Measurements from ENCODE around the gene PASD1. TPM values are rescaled to one million over a fixed set of nuclear protein-coding genes. Genes with fewer than 3 reads are reported as not detected.
"Not testable (repeated sequence)": the region's sequence is repeated elsewhere in the genome, so short reads cannot be mapped to it uniquely, and the experiment has no call there.

PASD1 gene
- total RNA-seq, 1 donor from 2014 or later = not detected

DNA sequence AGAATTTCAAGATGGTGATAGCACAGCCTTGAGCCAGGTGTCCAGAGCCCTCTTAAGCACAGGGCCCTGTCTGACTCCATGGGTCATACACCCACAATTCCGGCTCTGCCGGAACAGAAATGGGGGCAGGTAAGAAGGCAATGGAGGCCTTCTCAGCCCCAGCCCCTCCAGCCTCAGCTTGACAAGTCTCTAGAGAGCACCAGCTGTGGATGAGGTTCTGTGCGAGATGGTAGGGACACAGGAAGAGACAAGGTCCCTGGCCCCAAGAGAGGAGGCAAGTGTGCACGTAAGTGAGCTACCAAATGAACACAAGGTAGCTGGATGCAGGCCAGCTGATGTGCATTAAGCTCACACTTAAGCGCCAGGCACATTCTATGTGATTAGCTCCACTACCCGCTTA lies 129.3 kb downstream of the PASD1 start:
- Mint-ChIP-seq H3K4me1 (ENCODE audit: low read depth) (no peaks in the 10 kb centered on the region), H3K27ac (ENCODE audit: unreplicated experiment) (no peak overlapping the region), H3K4me3 (ENCODE audit: unreplicated experiment) (no peak overlapping the region), H3K27me3 (ENCODE audit: low read depth) (peaks cover 12% of the 10 kb centered on the region), H3K36me3 (ENCODE audit: low read depth) (no peaks in the 10 kb centered on the region), H3K9me3 (ENCODE audit: low read depth) (peaks cover 13% of the 10 kb centered on the region)
- DNase-seq (ENCODE audit: low spot score) = no peak
- TF ChIP-seq, protein P1, sequence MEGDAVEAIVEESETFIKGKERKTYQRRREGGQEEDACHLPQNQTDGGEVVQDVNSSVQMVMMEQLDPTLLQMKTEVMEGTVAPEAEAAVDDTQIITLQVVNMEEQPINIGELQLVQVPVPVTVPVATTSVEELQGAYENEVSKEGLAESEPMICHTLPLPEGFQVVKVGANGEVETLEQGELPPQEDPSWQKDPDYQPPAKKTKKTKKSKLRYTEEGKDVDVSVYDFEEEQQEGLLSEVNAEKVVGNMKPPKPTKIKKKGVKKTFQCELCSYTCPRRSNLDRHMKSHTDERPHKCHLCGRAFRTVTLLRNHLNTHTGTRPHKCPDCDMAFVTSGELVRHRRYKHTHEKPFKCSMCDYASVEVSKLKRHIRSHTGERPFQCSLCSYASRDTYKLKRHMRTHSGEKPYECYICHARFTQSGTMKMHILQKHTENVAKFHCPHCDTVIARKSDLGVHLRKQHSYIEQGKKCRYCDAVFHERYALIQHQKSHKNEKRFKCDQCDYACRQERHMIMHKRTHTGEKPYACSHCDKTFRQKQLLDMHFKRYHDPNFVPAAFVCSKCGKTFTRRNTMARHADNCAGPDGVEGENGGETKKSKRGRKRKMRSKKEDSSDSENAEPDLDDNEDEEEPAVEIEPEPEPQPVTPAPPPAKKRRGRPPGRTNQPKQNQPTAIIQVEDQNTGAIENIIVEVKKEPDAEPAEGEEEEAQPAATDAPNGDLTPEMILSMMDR (IDR thresholded peaks at IDR 0.05) = no peak

GRCh38 chrX:151694121-151694520 lies 130.6 kb downstream of the PASD1 start:
- H3K9me3 Mint-ChIP-seq (ENCODE audit: low read depth) = peaks cover 13% of the 10 kb centered on the region
- H3K27ac Mint-ChIP-seq (ENCODE audit: unreplicated experiment) = no peak overlapping the region
- H3K4me1 Mint-ChIP-seq (ENCODE audit: low read depth) = no peaks in the 10 kb centered on the region
- no peak for DNase-seq (ENCODE audit: low spot score)
- H3K4me3 Mint-ChIP-seq (ENCODE audit: unreplicated experiment) = no peak overlapping the region
- H3K36me3 Mint-ChIP-seq (ENCODE audit: low read depth) = no peaks in the 10 kb centered on the region
- TF ChIP-seq, protein P1 (IDR thresholded peaks at IDR 0.05) = no peak
- peaks cover 12% of the 10 kb centered on the region for H3K27me3 Mint-ChIP-seq (ENCODE audit: low read depth)

GRCh38 chrX:151694661-151695582 lies 131.4 kb downstream of the PASD1 start, which contains the start of gene PRRG3:
TSS of gene PRRG3 (plus strand) at chrX:151695458. CDS start at chrX:151698815, 3,357 bp downstream.
- H3K36me3 Mint-ChIP-seq (ENCODE audit: low read depth) = no peaks in the 10 kb centered on the region
- H3K4me1 Mint-ChIP-seq (ENCODE audit: low read depth) = no peaks in the 10 kb centered on the region
- DNase-seq (ENCODE audit: low spot score) = no peak
- H3K4me3 Mint-ChIP-seq (ENCODE audit: unreplicated experiment) = no peak within 1 kb of the TSS
- peaks cover 19% of the 10 kb centered on the region for H3K9me3 Mint-ChIP-seq (ENCODE audit: low read depth)
- H3K27ac Mint-ChIP-seq (ENCODE audit: unreplicated experiment) = no peak within 1 kb of the TSS
- H3K27me3 Mint-ChIP-seq (ENCODE audit: low read depth) = peaks cover 12% of the 10 kb centered on the region
- TF ChIP-seq, protein P1 (IDR thresholded peaks at IDR 0.05) = no peak

DNA sequence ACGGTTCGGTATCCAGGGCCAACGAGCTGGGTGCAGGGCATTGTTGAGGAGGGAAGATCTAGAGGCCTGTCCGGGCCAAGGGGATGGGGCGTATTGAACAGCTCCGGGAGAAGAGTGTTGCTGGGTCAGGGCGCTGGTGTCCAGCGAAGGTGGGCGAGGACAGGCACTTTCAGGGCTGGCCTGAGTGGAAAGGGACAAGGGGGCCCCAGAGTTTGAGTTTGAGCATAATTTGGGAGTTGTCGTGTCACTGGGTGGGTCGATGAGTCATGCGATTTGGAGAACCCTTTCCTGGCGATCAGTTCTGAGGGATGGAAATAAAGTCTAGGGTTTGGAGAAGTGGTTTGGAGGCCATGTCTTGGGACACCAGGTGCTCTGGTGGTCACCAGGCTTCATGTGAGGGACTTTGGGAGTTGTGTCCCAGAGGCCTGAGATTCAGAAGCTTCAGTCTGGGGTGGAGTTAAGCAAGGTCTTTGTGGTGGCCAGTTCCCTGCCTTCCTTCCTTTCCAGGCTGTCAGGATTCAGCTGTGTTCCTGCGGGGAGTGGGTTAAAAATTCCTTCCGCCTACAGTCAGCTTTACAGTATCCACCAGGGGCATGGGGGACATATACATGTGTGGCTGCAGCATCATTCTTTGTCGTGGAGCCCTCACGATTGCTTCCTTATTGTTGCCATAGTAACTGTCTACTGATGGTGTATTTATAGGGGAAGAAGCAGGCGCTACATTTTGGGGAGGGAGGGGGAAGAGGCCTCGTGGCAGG lies 132.3 kb downstream of the PASD1 start:
- Mint-ChIP-seq H3K4me1 (ENCODE audit: low read depth) (no peaks in the 10 kb centered on the region), H3K27ac (ENCODE audit: unreplicated experiment) (no peak overlapping the region), H3K36me3 (ENCODE audit: low read depth) (no peaks in the 10 kb centered on the region), H3K4me3 (ENCODE audit: unreplicated experiment) (no peak overlapping the region), H3K9me3 (ENCODE audit: low read depth) (peaks cover 20% of the 10 kb centered on the region), H3K27me3 (ENCODE audit: low read depth) (peaks cover 12% of the 10 kb centered on the region)
- no peak for DNase-seq (ENCODE audit: low spot score)
- TF ChIP-seq, protein P1 (IDR thresholded peaks at IDR 0.05) = no peak

- peaks cover 23% of the 10 kb centered on the region for H3K9me3 Mint-ChIP-seq (ENCODE audit: low read depth)
- H3K27me3 Mint-ChIP-seq (ENCODE audit: low read depth) = peaks cover 12% of the 10 kb centered on the region
- DNase-seq (ENCODE audit: low spot score); H3K36me3 Mint-ChIP-seq (ENCODE audit: low read depth); H3K4me3 Mint-ChIP-seq (ENCODE audit: unreplicated experiment); H3K27ac Mint-ChIP-seq (ENCODE audit: unreplicated experiment); H3K4me1 Mint-ChIP-seq (ENCODE audit: low read depth): not testable (repeated sequence)
Measured at GRCh38 chrX:151697082-151697481, 133.6 kb downstream of the PASD1 start.
